Activated CD4-positive, CD25-positive, alpha-beta regulatory T cell treated with anti-CD3 and anti-CD28 coated beads, Interleukin-2, amount 50 U/mL, for 72 hours (primary cell): ENCODE measurements around the gene ATP13A3.
"Not testable (repeated sequence)": the region's sequence is repeated elsewhere in the genome, so short reads cannot be mapped to it uniquely, and the experiment has no call there.

Experiments
- DNase-seq: peaks from one replicate; pipeline ENCODE4 v3.0.0; 2021

Gene ATP13A3

GRCh38 chr3:194497799-194498575, 11.2 kb upstream of the ATP13A3 start:
- no peak for DNase-seq

GRCh38 chr3:194496217-194496919, 9.6 kb upstream of the ATP13A3 start:
- no peak for DNase-seq

GRCh38 chr3:194494951-194495374, 8.2 kb upstream of the ATP13A3 start:
- no peak for DNase-seq

- not testable (repeated sequence) for DNase-seq
These were observed 7.5 kb upstream of the ATP13A3 start for GRCh38 chr3:194493995-194494927.

GRCh38 chr3:194492001-194492400, 5.2 kb upstream of the ATP13A3 start:
- no peak for DNase-seq

- DNase-seq, result no peak
These were observed 3.2 kb upstream of the ATP13A3 start for GRCh38 chr3:194489736-194490612.

- DNase-seq, result peak; percentile 37
These were observed 1.4 kb upstream of the ATP13A3 start for GRCh38 chr3:194488055-194488742.

- DNase-seq, result peak; percentile 66
These were observed 670 bp upstream of the ATP13A3 start for GRCh38 chr3:194487289-194488054.

GRCh38 chr3:194485881-194486539, 792 bp downstream of the ATP13A3 start:
- DNase-seq, result peak; percentile 52

GRCh38 chr3:194485468-194485880, 1.3 kb downstream of the ATP13A3 start:
- DNase-seq, result no peak

- no peak for DNase-seq
These were observed 2.2 kb downstream of the ATP13A3 start for GRCh38 chr3:194484614-194485013.

GRCh38 chr3:194483850-194484249, 3.0 kb downstream of the ATP13A3 start:
- DNase-seq, result no peak

GRCh38 chr3:194482830-194483229, 4.0 kb downstream of the ATP13A3 start:
- DNase-seq, result not testable (repeated sequence)

GRCh38 chr3:194482196-194482593, 4.6 kb downstream of the ATP13A3 start:
- DNase-seq, result no peak

GRCh38 chr3:194481525-194482195, 5.1 kb downstream of the ATP13A3 start:
- DNase-seq, result no peak

- DNase-seq, result no peak
These were observed 5.7 kb downstream of the ATP13A3 start for GRCh38 chr3:194481103-194481502.

- DNase-seq, result no peak
These were observed 10.0 kb downstream of the ATP13A3 start for GRCh38 chr3:194476784-194477183.

GRCh38 chr3:194475978-194476377, 10.8 kb downstream of the ATP13A3 start:
- DNase-seq, result no peak

GRCh38 chr3:194475138-194475932, 11.5 kb downstream of the ATP13A3 start:
- no peak for DNase-seq
